Suprapubic skin (tissue), 4 donors: ENCODE results near the gene GAL3ST1.

ENCODE experiments used
- CTCF ChIP-seq, 2 donors: fragments of 200-600 bp in 1 of 2; fragments of 450-650 bp in 1 of 2; sonication (generic) in 1 of 2; IDR thresholded peaks; one replicate each; pipeline ENCODE4 v1.5.1; 2016 to 2019; ENCODE audit warnings: antibody characterized with exemption in 2 of 2, mild to moderate bottlenecking in 1 of 2, moderate library complexity in 1 of 2
- EP300 ChIP-seq: sonication (generic); formaldehyde crosslinking; IDR thresholded peaks from one replicate; pipeline ENCODE4 v1.6.1; 2017; ENCODE audit warnings: antibody characterized with exemption
- POLR2A ChIP-seq, 2 donors: fragments of 450-650 bp; IDR thresholded peaks; one replicate each; pipeline ENCODE4 v1.6.1; 2017; ENCODE audit warnings: antibody characterized with exemption in 2 of 2, mild to moderate bottlenecking in 2 of 2, moderate library complexity in 2 of 2
- POLR2AphosphoS5 ChIP-seq, 3 donors: sonication (generic); formaldehyde crosslinking; IDR thresholded peaks; one replicate each; pipeline ENCODE4 v1.6.1; 2017; ENCODE audit warnings: antibody characterized with exemption in 3 of 3

GRCh38 chr22:30516273-30516672, 58.2 kb downstream of the GAL3ST1 start:
- TF ChIP-seq CTCF (IDR thresholded peaks at IDR 0.05) = no peak
- TF ChIP-seq EP300 = no peak
- TF ChIP-seq POLR2AphosphoS5 (IDR thresholded peaks at IDR 0.05) = no peak
- TF ChIP-seq POLR2A (IDR thresholded peaks at IDR 0.05) = no peak
